ENCODE measurements around the gene TGM5. TPM values are rescaled to one million over a fixed set of nuclear protein-coding genes. Genes with fewer than 3 reads are reported as not detected.

TGM5 gene
- total and polyA plus RNA-seq, 12 donors: 0.13 to 0.14 (median 0.14) TPM; not detected in 9

- intact Hi-C loops (cut with DNase I): no loop called here
- WGBS, 4 donors: 51 to 63% (median 57%) methylated on average over 6 of the region's 6 CpGs
These were observed 4.1 kb upstream of the TGM5 start for GRCh38 chr15:43270676-43271306.

GRCh38 chr15:43270113-43270665 lies 3.5 kb upstream of the TGM5 start:
- Histone ChIP-seq H3K36me3 (replicated peaks in 1 of 2) (no peaks in the 10 kb centered on the region), H3K9me3 (replicated peaks in 1 of 3) (peaks cover 0 to 4% (median 0%) of the 10 kb centered on the region in 3 donors), H3K27me3 (peaks cover 7% of the 10 kb centered on the region), H3K4me3 (no peak overlapping the region), H3K4me1 (replicated peaks in 1 of 2) (no peaks in the 10 kb centered on the region), H3K27ac (no peak overlapping the region)
- DNase-seq: peak in 1 of 7 donors; percentile 20
- 86 to 94% (median 90%) methylated on average over 4 to 5 of the region's 5 CpGs for WGBS, 4 donors
- intact Hi-C loops (cut with DNase I): no loop called here
- TF ChIP-seq CTCF (IDR thresholded peaks at IDR 0.05): no peak
- TF ChIP-seq POLR2A (IDR thresholded peaks at IDR 0.05): no peak

More at GRCh38 chr15:43270676-43271306, 4.1 kb upstream of the TGM5 start:
- Histone ChIP-seq H3K4me3 (no peak overlapping the region), H3K9me3 (replicated peaks in 1 of 3) (peaks cover 0 to 4% (median 0%) of the 10 kb centered on the region in 3 donors), H3K27ac (no peak overlapping the region), H3K36me3 (replicated peaks in 1 of 2) (no peaks in the 10 kb centered on the region), H3K4me1 (replicated peaks in 1 of 2) (no peaks in the 10 kb centered on the region), H3K27me3 (peaks cover 7% of the 10 kb centered on the region)
- peak in 1 of 7 donors; percentile 36 for DNase-seq
- TF ChIP-seq CTCF (IDR thresholded peaks at IDR 0.05) (no peak), POLR2A (IDR thresholded peaks at IDR 0.05) (no peak)

GRCh38 chr15:43268111-43269105 lies 1.7 kb upstream of the TGM5 start:
- Histone ChIP-seq H3K36me3 (replicated peaks in 1 of 2) (no peaks in the 10 kb centered on the region), H3K27ac (no peak overlapping the region), H3K4me1 (replicated peaks in 1 of 2) (no peaks in the 10 kb centered on the region), H3K27me3 (peaks cover 7% of the 10 kb centered on the region), H3K4me3 (no peak overlapping the region), H3K9me3 (replicated peaks in 1 of 3) (peaks cover 0 to 4% (median 0%) of the 10 kb centered on the region in 3 donors)
- DNase-seq: peak in 1 of 7 donors; percentile 38
- WGBS, 4 donors: 51 to 60% (median 53%) methylated on average over 11 of the region's 11 CpGs
- intact Hi-C loops (cut with DNase I): no loop called here
- TF ChIP-seq POLR2A (IDR thresholded peaks at IDR 0.05): no peak
- no peak for TF ChIP-seq CTCF (IDR thresholded peaks at IDR 0.05)

- H3K27ac ChIP-seq: no peak overlapping the region
- no peaks in the 10 kb centered on the region for H3K36me3 ChIP-seq (replicated peaks in 1 of 2)
- peaks cover 7% of the 10 kb centered on the region for H3K27me3 ChIP-seq
- intact Hi-C loops (cut with DNase I): no loop called here
- no peak for DNase-seq
- H3K4me1 ChIP-seq (replicated peaks in 1 of 2): no peaks in the 10 kb centered on the region
- no peak overlapping the region for H3K4me3 ChIP-seq
- H3K9me3 ChIP-seq (replicated peaks in 1 of 3): peaks cover 0 to 4% (median 0%) of the 10 kb centered on the region in 3 donors
- TF ChIP-seq POLR2A (IDR thresholded peaks at IDR 0.05) (no peak), CTCF (IDR thresholded peaks at IDR 0.05) (no peak)
- 80 to 97% (median 96%) methylated on average over 2 of the region's 2 CpGs for WGBS, 4 donors
These were observed 711 bp upstream of the TGM5 start for GRCh38 chr15:43267439-43267838.

All from adrenal gland (tissue), 12 donors.